Trophoblast cell (in vitro differentiated cells and primary cell): ENCODE results near the gene REC114.

Experiments
- DNase-seq, 2 donors: peaks; one replicate each; pipeline ENCODE4 v3.0.0-alpha.2; 2016
- H2AFZ ChIP-seq: 2 replicates; pipeline ENCODE4 v1.6.1; 2013; ENCODE audit warnings: low read length, moderate library complexity, mild to moderate bottlenecking; ENCODE audit not compliant: insufficient read depth, poor library complexity
- H2AK5ac ChIP-seq: 2 replicates; pipeline ENCODE4 v1.6.1; 2013; ENCODE audit warnings: mild to moderate bottlenecking, low read length
- H2BK120ac ChIP-seq: 2 replicates; pipeline ENCODE4 v1.6.1; 2013; ENCODE audit warnings: low read length, mild to moderate bottlenecking, moderate library complexity; ENCODE audit not compliant: insufficient read depth, poor library complexity
- H2BK12ac ChIP-seq: 2 replicates; pipeline ENCODE4 v1.6.1; 2013; ENCODE audit warnings: mild to moderate bottlenecking, low read length, moderate library complexity
- H2BK5ac ChIP-seq: 2 replicates; pipeline ENCODE4 v1.6.1; 2013; ENCODE audit warnings: low read length, low read depth, moderate library complexity, mild to moderate bottlenecking; ENCODE audit not compliant: poor library complexity
- H3K14ac ChIP-seq: 2 replicates; pipeline ENCODE4 v1.6.1; 2013; ENCODE audit warnings: mild to moderate bottlenecking, low read length
- H3K18ac ChIP-seq: 2 replicates; pipeline ENCODE4 v1.6.1; 2013; ENCODE audit warnings: mild to moderate bottlenecking, low read length
- H3K23ac ChIP-seq: 2 replicates; pipeline ENCODE4 v1.6.1; 2013; ENCODE audit warnings: low read length
- H3K27ac ChIP-seq: 2 replicates; pipeline ENCODE4 v1.5.1; 2013; ENCODE audit warnings: low read depth, mild to moderate bottlenecking, inconsistent platforms, low read length, moderate library complexity
- H3K27me3 ChIP-seq: 2 replicates; pipeline ENCODE4 v1.6.1; 2013; ENCODE audit warnings: inconsistent platforms, mild to moderate bottlenecking, low read length, moderate library complexity; ENCODE audit not compliant: insufficient read depth
- H3K36me3 ChIP-seq, 2 experiments: 1 replicate in 1 of 2; 2 replicates in 1 of 2; pipeline ENCODE4 v1.6.1; 2013; ENCODE audit warnings: low read length in 2 of 2, mild to moderate bottlenecking in 2 of 2, moderate library complexity in 1 of 2; ENCODE audit not compliant: insufficient read depth in 2 of 2, control insufficient read depth in 1 of 2
- H3K4ac ChIP-seq: 2 replicates; pipeline ENCODE4 v1.6.1; 2013; ENCODE audit warnings: low read depth, mild to moderate bottlenecking, low read length, moderate library complexity
- H3K4me1 ChIP-seq, 2 experiments: 1 replicate in 1 of 2; 2 replicates in 1 of 2; pipeline ENCODE4 v1.6.1; 2013; ENCODE audit warnings: low read length in 2 of 2, mild to moderate bottlenecking in 2 of 2, moderate library complexity in 1 of 2; ENCODE audit not compliant: insufficient read depth in 2 of 2, control insufficient read depth in 1 of 2
- H3K4me2 ChIP-seq: 2 replicates; pipeline ENCODE4 v1.6.1; 2013; ENCODE audit warnings: inconsistent platforms, mild to moderate bottlenecking, low read length, moderate library complexity
- H3K4me3 ChIP-seq: 2 replicates; pipeline ENCODE4 v1.5.1; 2013; ENCODE audit warnings: mild to moderate bottlenecking, low read depth, low read length, inconsistent platforms
- H3K79me1 ChIP-seq: one replicate; pipeline ENCODE4 v1.6.1; 2013; ENCODE audit warnings: low read length
- H3K79me2 ChIP-seq: 2 replicates; pipeline ENCODE4 v1.6.1; 2013; ENCODE audit warnings: low read length, mild to moderate bottlenecking; ENCODE audit not compliant: control insufficient read depth, insufficient read depth, poor library complexity
- H3K9ac ChIP-seq: 2 replicates; pipeline ENCODE4 v1.6.1; 2013; ENCODE audit warnings: mild to moderate bottlenecking, low read length
- H3K9me3 ChIP-seq: 2 replicates; pipeline ENCODE4 v1.6.1; 2013; ENCODE audit warnings: low read depth, mild to moderate bottlenecking, control low read depth, inconsistent platforms, low read length; ENCODE audit not compliant: insufficient read depth
- H4K12ac ChIP-seq: 2 replicates; pipeline ENCODE4 v1.6.1; 2013; ENCODE audit warnings: low read depth, mild to moderate bottlenecking, low read length, moderate library complexity
- H4K8ac ChIP-seq: 2 replicates; pipeline ENCODE4 v1.6.1; 2013; ENCODE audit warnings: low read depth, mild to moderate bottlenecking, low read length, moderate library complexity
- H4K91ac ChIP-seq: one replicate; pipeline ENCODE4 v1.6.1; 2013; ENCODE audit warnings: low read depth, mild to moderate bottlenecking, low read length, moderate library complexity
- WGBS: extraction: QIAGEN DNeasy Blood & Tissue Kit; methylation state at CpG from one replicate; pipeline ENCODE4 v1.1.7; 2013; ENCODE audit warnings: missing lambda C conversion rate; ENCODE audit not compliant: insufficient read length, insufficient coverage; ENCODE audit errors: extremely low coverage; 5-methylcytosine and 5-hydroxymethylcytosine counted together

Gene REC114

DNA sequence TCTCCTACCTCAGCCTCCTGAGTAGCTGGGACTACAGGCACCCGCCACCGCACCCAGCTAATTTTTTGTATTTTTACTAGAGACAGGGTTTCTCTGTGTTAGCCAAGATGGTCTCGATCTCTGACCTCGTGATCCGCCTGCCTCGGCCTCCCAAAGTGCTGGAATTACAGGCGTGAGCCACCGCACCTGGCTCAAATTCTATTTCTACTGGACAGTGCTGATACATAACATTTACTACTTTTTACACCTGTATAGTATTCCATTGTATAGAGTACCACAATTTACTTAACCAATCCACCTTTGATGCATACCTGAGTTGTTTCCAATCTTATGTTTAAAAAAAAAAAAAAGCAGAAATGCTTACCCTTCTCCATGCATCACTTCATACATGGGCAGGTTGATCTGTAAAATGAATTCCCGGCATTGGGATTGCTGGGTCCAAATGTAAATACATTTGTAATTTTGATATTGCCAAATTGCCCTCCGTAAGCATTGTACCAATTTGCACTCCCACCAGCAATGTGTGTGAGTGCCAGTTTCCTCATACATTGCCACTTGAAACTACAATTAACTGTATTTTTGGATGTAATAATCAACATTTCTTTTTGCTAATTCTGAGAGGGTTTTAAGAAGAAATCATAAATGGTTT is 95.7 kb downstream of the REC114 start:
- WGBS, result no CpG with 5 or more reads among the region's 10 CpGs
- DNase-seq, result no peak
- H2AK5ac ChIP-seq, result no peak overlapping the region

DNA sequence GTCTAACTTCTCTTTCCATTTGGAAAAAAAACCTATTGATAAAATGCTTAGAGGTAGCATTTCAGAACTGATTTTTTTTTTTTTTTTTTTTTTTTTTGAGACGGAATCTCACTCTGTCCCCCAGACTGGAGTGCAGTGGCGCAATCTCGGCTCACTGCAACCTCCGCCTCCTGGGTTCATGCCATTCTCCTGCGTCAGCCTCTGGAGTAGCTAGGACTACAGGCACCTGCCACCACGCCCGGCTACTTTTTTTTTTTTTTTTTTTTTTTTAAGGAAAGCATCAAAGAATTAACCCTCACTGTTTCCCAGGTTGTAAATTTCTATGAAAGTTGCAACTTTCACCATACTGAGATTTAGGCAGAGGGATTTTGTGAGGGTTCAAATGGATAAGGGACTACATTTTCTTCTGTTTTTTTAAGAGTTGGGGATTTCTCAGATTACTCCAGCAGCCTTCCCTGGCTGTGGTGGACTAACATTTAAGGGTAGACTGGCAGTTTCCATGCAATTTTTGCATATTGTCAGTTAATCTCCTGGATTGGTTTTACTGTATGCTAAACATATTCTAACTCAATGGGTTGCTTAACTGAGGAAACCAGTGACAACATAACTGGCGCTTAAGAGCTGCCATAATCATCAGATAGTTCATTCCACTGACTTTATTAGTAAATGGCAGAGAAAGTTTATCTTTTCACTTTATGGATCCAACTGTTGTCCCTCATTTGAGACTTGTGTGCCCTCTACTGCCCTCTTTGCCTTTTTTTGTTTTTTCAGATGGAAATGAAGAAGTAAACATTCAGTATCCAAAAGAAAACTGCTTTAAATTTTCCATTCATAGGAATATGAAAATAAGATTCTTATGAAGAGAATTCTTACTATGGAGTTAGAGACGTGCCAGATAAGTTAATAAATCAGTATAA is 96.5 kb downstream of the REC114 start:
- H3K4me2 ChIP-seq, result no peak overlapping the region
- H3K27ac ChIP-seq, result no peak overlapping the region
- no peaks in the 10 kb centered on the region for H3K36me3 ChIP-seq
- no peak overlapping the region for H3K4ac ChIP-seq
- no peak overlapping the region for H3K23ac ChIP-seq
- no peak overlapping the region for H4K12ac ChIP-seq
- H2BK5ac ChIP-seq, result no peak overlapping the region
- no peaks in the 10 kb centered on the region for H3K79me2 ChIP-seq
- peak; percentile 3 to 38 for DNase-seq
- no CpG with 5 or more reads among the region's 9 CpGs for WGBS
- no peak overlapping the region for H2BK120ac ChIP-seq
- H3K9ac ChIP-seq, result no peak overlapping the region
- no peak overlapping the region for H3K4me3 ChIP-seq
- H4K8ac ChIP-seq, result no peak overlapping the region
- no peaks in the 10 kb centered on the region for H3K4me1 ChIP-seq
- H3K9me3 ChIP-seq, result no peaks in the 10 kb centered on the region
- H3K18ac ChIP-seq, result no peak overlapping the region
- H3K79me1 ChIP-seq, result no peaks in the 10 kb centered on the region
- H3K27me3 ChIP-seq, result no peaks in the 10 kb centered on the region
- H2BK12ac ChIP-seq, result no peak overlapping the region
- no peak overlapping the region for H4K91ac ChIP-seq
- no peak overlapping the region for H2AK5ac ChIP-seq
- H3K14ac ChIP-seq, result no peak overlapping the region
- no peak overlapping the region for H2AFZ ChIP-seq

More for the DNA sequence above, 95.7 kb downstream of the REC114 start:
- H4K8ac ChIP-seq, result no peak overlapping the region
- no peak overlapping the region for H2BK120ac ChIP-seq
- no peak overlapping the region for H2BK5ac ChIP-seq
- H3K14ac ChIP-seq, result no peak overlapping the region
- no peak overlapping the region for H3K4me2 ChIP-seq
- no peaks in the 10 kb centered on the region for H3K36me3 ChIP-seq
- no peaks in the 10 kb centered on the region for H3K79me2 ChIP-seq
- no peaks in the 10 kb centered on the region for H3K27me3 ChIP-seq
- H2AFZ ChIP-seq, result no peak overlapping the region
- H3K4ac ChIP-seq, result no peak overlapping the region
- no peak overlapping the region for H3K18ac ChIP-seq
- H4K12ac ChIP-seq, result no peak overlapping the region
- H4K91ac ChIP-seq, result no peak overlapping the region
- H3K79me1 ChIP-seq, result no peaks in the 10 kb centered on the region
- H3K9me3 ChIP-seq, result no peaks in the 10 kb centered on the region
- no peak overlapping the region for H3K23ac ChIP-seq
- H3K27ac ChIP-seq, result no peak overlapping the region
- H3K4me1 ChIP-seq, result no peaks in the 10 kb centered on the region
- H3K9ac ChIP-seq, result no peak overlapping the region
- H2BK12ac ChIP-seq, result no peak overlapping the region
- H3K4me3 ChIP-seq, result no peak overlapping the region

- WGBS, result no CpG with 5 or more reads among the region's 3 CpGs
Measured at GRCh38 chr15:73540161-73540560, 97.2 kb downstream of the REC114 start.

DNA sequence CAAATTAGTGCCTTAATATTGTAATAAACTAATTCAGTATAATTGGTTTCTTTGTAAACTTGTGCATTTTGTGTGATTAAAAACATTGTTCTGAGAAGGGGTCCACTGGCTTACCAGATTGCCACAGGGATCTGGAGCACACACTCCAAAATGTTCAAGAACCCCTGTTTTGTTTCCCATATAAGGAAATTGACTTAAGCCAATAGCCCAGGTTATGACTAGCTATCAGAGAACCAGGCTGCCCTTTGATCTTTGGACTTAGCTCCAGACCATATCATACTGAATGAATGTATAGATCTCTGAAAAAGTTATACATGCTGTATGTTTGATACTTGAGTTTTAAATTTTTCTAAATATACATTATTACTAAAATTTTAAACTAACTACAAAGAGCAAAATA is 98.5 kb downstream of the REC114 start:
- H3K27me3 ChIP-seq, result no peaks in the 10 kb centered on the region
- no peak overlapping the region for H2AFZ ChIP-seq
- H3K79me2 ChIP-seq, result no peaks in the 10 kb centered on the region
- H3K23ac ChIP-seq, result no peak overlapping the region
- H3K4me1 ChIP-seq, result no peaks in the 10 kb centered on the region
- H3K9ac ChIP-seq, result no peak overlapping the region
- no peak overlapping the region for H4K12ac ChIP-seq
- no peak overlapping the region for H2BK12ac ChIP-seq
- H3K4me2 ChIP-seq, result no peak overlapping the region
- H3K14ac ChIP-seq, result no peak overlapping the region
- no peak overlapping the region for H2BK5ac ChIP-seq
- no peaks in the 10 kb centered on the region for H3K9me3 ChIP-seq
- H3K36me3 ChIP-seq, result no peaks in the 10 kb centered on the region
- no peak overlapping the region for H3K4me3 ChIP-seq
- no peak overlapping the region for H3K18ac ChIP-seq
- no peak overlapping the region for H2AK5ac ChIP-seq
- no peak overlapping the region for H2BK120ac ChIP-seq
- no peak overlapping the region for H4K8ac ChIP-seq
- no peak for DNase-seq
- no peak overlapping the region for H3K27ac ChIP-seq
- H3K4ac ChIP-seq, result no peak overlapping the region
- H4K91ac ChIP-seq, result no peak overlapping the region
- H3K79me1 ChIP-seq, result no peaks in the 10 kb centered on the region

More at GRCh38 chr15:73540161-73540560, 97.2 kb downstream of the REC114 start:
- H2AFZ ChIP-seq, result no peak overlapping the region
- H4K12ac ChIP-seq, result no peak overlapping the region
- H3K18ac ChIP-seq, result no peak overlapping the region
- H3K23ac ChIP-seq, result no peak overlapping the region
- no peaks in the 10 kb centered on the region for H3K27me3 ChIP-seq
- no peaks in the 10 kb centered on the region for H3K4me1 ChIP-seq
- H4K8ac ChIP-seq, result no peak overlapping the region
- no peaks in the 10 kb centered on the region for H3K79me2 ChIP-seq
- no peaks in the 10 kb centered on the region for H3K9me3 ChIP-seq
- no peak overlapping the region for H2BK120ac ChIP-seq
- no peak overlapping the region for H3K14ac ChIP-seq
- no peak overlapping the region for H3K9ac ChIP-seq
- H2BK5ac ChIP-seq, result no peak overlapping the region
- no peak overlapping the region for H3K27ac ChIP-seq
- H3K4me3 ChIP-seq, result no peak overlapping the region
- H3K36me3 ChIP-seq, result no peaks in the 10 kb centered on the region
- no peak overlapping the region for H2AK5ac ChIP-seq
- no peak overlapping the region for H3K4ac ChIP-seq
- peak in 1 of 2 donors; percentile 8 for DNase-seq
- no peak overlapping the region for H3K4me2 ChIP-seq
- H3K79me1 ChIP-seq, result no peaks in the 10 kb centered on the region
- H2BK12ac ChIP-seq, result no peak overlapping the region
- H4K91ac ChIP-seq, result no peak overlapping the region
